ENCODE results near the gene NUMA1. TPM values are rescaled to one million over a fixed set of nuclear protein-coding genes. Genes with fewer than 3 reads are reported as not detected.

The NUMA1 gene, protein sequence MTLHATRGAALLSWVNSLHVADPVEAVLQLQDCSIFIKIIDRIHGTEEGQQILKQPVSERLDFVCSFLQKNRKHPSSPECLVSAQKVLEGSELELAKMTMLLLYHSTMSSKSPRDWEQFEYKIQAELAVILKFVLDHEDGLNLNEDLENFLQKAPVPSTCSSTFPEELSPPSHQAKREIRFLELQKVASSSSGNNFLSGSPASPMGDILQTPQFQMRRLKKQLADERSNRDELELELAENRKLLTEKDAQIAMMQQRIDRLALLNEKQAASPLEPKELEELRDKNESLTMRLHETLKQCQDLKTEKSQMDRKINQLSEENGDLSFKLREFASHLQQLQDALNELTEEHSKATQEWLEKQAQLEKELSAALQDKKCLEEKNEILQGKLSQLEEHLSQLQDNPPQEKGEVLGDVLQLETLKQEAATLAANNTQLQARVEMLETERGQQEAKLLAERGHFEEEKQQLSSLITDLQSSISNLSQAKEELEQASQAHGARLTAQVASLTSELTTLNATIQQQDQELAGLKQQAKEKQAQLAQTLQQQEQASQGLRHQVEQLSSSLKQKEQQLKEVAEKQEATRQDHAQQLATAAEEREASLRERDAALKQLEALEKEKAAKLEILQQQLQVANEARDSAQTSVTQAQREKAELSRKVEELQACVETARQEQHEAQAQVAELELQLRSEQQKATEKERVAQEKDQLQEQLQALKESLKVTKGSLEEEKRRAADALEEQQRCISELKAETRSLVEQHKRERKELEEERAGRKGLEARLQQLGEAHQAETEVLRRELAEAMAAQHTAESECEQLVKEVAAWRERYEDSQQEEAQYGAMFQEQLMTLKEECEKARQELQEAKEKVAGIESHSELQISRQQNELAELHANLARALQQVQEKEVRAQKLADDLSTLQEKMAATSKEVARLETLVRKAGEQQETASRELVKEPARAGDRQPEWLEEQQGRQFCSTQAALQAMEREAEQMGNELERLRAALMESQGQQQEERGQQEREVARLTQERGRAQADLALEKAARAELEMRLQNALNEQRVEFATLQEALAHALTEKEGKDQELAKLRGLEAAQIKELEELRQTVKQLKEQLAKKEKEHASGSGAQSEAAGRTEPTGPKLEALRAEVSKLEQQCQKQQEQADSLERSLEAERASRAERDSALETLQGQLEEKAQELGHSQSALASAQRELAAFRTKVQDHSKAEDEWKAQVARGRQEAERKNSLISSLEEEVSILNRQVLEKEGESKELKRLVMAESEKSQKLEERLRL (N-terminal part only)
- polyA plus RNA-seq (2012; ENCODE audit: insufficient read length, low read depth) = 90.5 TPM

GRCh38 chr11:72080326-72081183 lies at the start of gene NUMA1, which contains the start of gene LRRC51:
TSS of gene NUMA1 (minus strand) at chr11:72080542. CDS start at chr11:72035943, 44,599 bp downstream.
TSS of gene LRRC51 (plus strand) at chr11:72080850. CDS start at chr11:72089084, 8,234 bp downstream.
- peak; percentile 69; the same call in 1 of the 2 replicates for TF ChIP-seq POLR2AphosphoS5 (IDR thresholded peaks at IDR 0.05; ENCODE audit: low read depth, low read length)
- TF ChIP-seq SIN3A (IDR thresholded peaks at IDR 0.05; ENCODE audit: borderline replicate concordance, insufficient read depth, low read length) = peak; percentile 85; the same call in 1 of the 2 replicates
- TF ChIP-seq, protein P1, sequence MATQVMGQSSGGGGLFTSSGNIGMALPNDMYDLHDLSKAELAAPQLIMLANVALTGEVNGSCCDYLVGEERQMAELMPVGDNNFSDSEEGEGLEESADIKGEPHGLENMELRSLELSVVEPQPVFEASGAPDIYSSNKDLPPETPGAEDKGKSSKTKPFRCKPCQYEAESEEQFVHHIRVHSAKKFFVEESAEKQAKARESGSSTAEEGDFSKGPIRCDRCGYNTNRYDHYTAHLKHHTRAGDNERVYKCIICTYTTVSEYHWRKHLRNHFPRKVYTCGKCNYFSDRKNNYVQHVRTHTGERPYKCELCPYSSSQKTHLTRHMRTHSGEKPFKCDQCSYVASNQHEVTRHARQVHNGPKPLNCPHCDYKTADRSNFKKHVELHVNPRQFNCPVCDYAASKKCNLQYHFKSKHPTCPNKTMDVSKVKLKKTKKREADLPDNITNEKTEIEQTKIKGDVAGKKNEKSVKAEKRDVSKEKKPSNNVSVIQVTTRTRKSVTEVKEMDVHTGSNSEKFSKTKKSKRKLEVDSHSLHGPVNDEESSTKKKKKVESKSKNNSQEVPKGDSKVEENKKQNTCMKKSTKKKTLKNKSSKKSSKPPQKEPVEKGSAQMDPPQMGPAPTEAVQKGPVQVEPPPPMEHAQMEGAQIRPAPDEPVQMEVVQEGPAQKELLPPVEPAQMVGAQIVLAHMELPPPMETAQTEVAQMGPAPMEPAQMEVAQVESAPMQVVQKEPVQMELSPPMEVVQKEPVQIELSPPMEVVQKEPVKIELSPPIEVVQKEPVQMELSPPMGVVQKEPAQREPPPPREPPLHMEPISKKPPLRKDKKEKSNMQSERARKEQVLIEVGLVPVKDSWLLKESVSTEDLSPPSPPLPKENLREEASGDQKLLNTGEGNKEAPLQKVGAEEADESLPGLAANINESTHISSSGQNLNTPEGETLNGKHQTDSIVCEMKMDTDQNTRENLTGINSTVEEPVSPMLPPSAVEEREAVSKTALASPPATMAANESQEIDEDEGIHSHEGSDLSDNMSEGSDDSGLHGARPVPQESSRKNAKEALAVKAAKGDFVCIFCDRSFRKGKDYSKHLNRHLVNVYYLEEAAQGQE (IDR thresholded peaks at IDR 0.05; ENCODE audit: insufficient read depth in 1 of 2, low read depth in 2 of 2, low read length in 2 of 2) = no peak
- TF ChIP-seq TAF1 (IDR thresholded peaks at IDR 0.05; ENCODE audit: borderline replicate concordance, insufficient read depth, low read length) = peak; percentile 38; the same call in 1 of the 2 replicates
- TF ChIP-seq FOXP2 (optimal IDR thresholded peaks at IDR 0.05; ENCODE audit: borderline replicate concordance, extremely low read depth, extremely low read length, insufficient read depth) = peak; percentile 95

GRCh38 chr11:72129381-72129780 lies 49.0 kb upstream of the NUMA1 start:
- TF ChIP-seq, protein P1 (IDR thresholded peaks at IDR 0.05; ENCODE audit: insufficient read depth in 1 of 2, low read depth in 2 of 2, low read length in 2 of 2) = no peak
- TF ChIP-seq TAF1 (IDR thresholded peaks at IDR 0.05; ENCODE audit: borderline replicate concordance, insufficient read depth, low read length) (no peak), POLR2AphosphoS5 (IDR thresholded peaks at IDR 0.05; ENCODE audit: low read depth, low read length) (no peak), FOXP2 (optimal IDR thresholded peaks at IDR 0.05; ENCODE audit: borderline replicate concordance, extremely low read depth, extremely low read length, insufficient read depth) (no peak), SIN3A (IDR thresholded peaks at IDR 0.05; ENCODE audit: borderline replicate concordance, insufficient read depth, low read length) (no peak)

- TF ChIP-seq POLR2AphosphoS5 (IDR thresholded peaks at IDR 0.05; ENCODE audit: low read depth, low read length) (no peak), SIN3A (IDR thresholded peaks at IDR 0.05; ENCODE audit: borderline replicate concordance, insufficient read depth, low read length) (no peak), TAF1 (IDR thresholded peaks at IDR 0.05; ENCODE audit: borderline replicate concordance, insufficient read depth, low read length) (no peak), FOXP2 (optimal IDR thresholded peaks at IDR 0.05; ENCODE audit: borderline replicate concordance, extremely low read depth, extremely low read length, insufficient read depth) (no peak)
- TF ChIP-seq, protein P1 (IDR thresholded peaks at IDR 0.05; ENCODE audit: insufficient read depth in 1 of 2, low read depth in 2 of 2, low read length in 2 of 2) = no peak
Measured at GRCh38 chr11:72127923-72128322, 47.6 kb upstream of the NUMA1 start.

GRCh38 chr11:72125956-72126355 lies 45.6 kb upstream of the NUMA1 start:
- TF ChIP-seq SIN3A (IDR thresholded peaks at IDR 0.05; ENCODE audit: borderline replicate concordance, insufficient read depth, low read length) (no peak), FOXP2 (optimal IDR thresholded peaks at IDR 0.05; ENCODE audit: borderline replicate concordance, extremely low read depth, extremely low read length, insufficient read depth) (no peak), TAF1 (IDR thresholded peaks at IDR 0.05; ENCODE audit: borderline replicate concordance, insufficient read depth, low read length) (no peak), POLR2AphosphoS5 (IDR thresholded peaks at IDR 0.05; ENCODE audit: low read depth, low read length) (no peak)
- TF ChIP-seq, protein P1 (IDR thresholded peaks at IDR 0.05; ENCODE audit: insufficient read depth in 1 of 2, low read depth in 2 of 2, low read length in 2 of 2) = no peak
